T-cell (primary cell): Measurements from ENCODE around the gene UBE2I. TPM values are rescaled to one million over a fixed set of nuclear protein-coding genes. Genes with fewer than 3 reads are reported as not detected.

Experiments used
- ATAC-seq, 4 experiments: fragments of 200-7000 bp in 3 of 4; fragments of 150-1000 bp in 1 of 4; cut with Tn5 transposase; replicated peaks in 1 of 4; 1 replicate in 3 of 4; 2 replicates in 1 of 4; pipeline ENCODE4 v1.10.0; 2021; ENCODE audit warnings: moderate library complexity in 3 of 4, mild to moderate bottlenecking in 2 of 4, moderate number of reproducible peaks in 1 of 4
- CTCF ChIA-PET, 2 donors: fragments of 300-600 bp; sonication (Branson Sonifier 250); formaldehyde crosslinking; loops; one replicate each; lab custom pipeline; 2022; ENCODE audit warnings: antibody characterized with exemption in 2 of 2; lab: Charles Lee
- POLR2A ChIA-PET, 2 donors: fragments of 300-600 bp; sonication (Branson Sonifier 250); formaldehyde crosslinking; loops; one replicate each; lab custom pipeline; 2022; ENCODE audit warnings: antibody characterized with exemption in 2 of 2; lab: Charles Lee
- DNase-seq, 35 experiments: peaks; one replicate each; pipeline versions ENCODE4 v3.0.0 to v3.0.0-alpha.2; 2013 to 2023
- H3K27ac ChIP-seq: one replicate; pipeline ENCODE4 v1.5.1; 2013; ENCODE audit warnings: low read length
- H3K27me3 ChIP-seq, 2 experiments: replicated peaks in 1 of 2; 1 replicate in 1 of 2; 2 replicates in 1 of 2; pipeline versions ENCODE4 v1.6.1 to v1.7.0; 2013; ENCODE audit warnings: low read length in 1 of 2, mixed read lengths in 1 of 2; ENCODE audit not compliant: control insufficient read depth in 2 of 2, insufficient read depth in 2 of 2; ENCODE audit errors: extremely low read depth in 1 of 2
- H3K36me3 ChIP-seq, 2 donors: 1 replicate in 1 of 2; 2 replicates in 1 of 2; pipeline versions ENCODE4 v1.6.1 to v1.7.0; 2013; ENCODE audit warnings: low read length in 1 of 2; ENCODE audit not compliant: control insufficient read depth in 2 of 2, insufficient read depth in 1 of 2; ENCODE audit errors: extremely low read depth in 1 of 2
- H3K4me1 ChIP-seq, 2 experiments: 1 replicate in 1 of 2; 2 replicates in 1 of 2; pipeline versions ENCODE4 v1.6.1 to v1.7.0; 2013; ENCODE audit warnings: low read length in 2 of 2, mixed read lengths in 1 of 2; ENCODE audit not compliant: insufficient read depth in 2 of 2, control insufficient read depth in 1 of 2; ENCODE audit errors: extremely low read depth in 1 of 2
- H3K4me3 ChIP-seq, 2 donors: 1 replicate in 1 of 2; 2 replicates in 1 of 2; pipeline versions ENCODE4 v1.5.1 to v1.7.0; 2013; ENCODE audit warnings: mild to moderate bottlenecking in 2 of 2, low read length in 1 of 2, moderate library complexity in 1 of 2; ENCODE audit not compliant: control insufficient read depth in 1 of 2; ENCODE audit errors: extremely low read depth in 1 of 2
- H3K9me3 ChIP-seq: 2 replicates; pipeline ENCODE4 v1.7.0; 2013
- H3K27ac Mint-ChIP-seq, 2 donors: one replicate each; pipeline ENCODE4 v1.8.0; 2020 to 2021; ENCODE audit warnings: mild to moderate bottlenecking in 2 of 2, mixed read lengths in 2 of 2
- H3K27me3 Mint-ChIP-seq, 2 donors: one replicate each; pipeline ENCODE4 v1.8.0; 2021 to 2022; ENCODE audit warnings: mixed read lengths in 2 of 2
- H3K36me3 Mint-ChIP-seq: one replicate; pipeline ENCODE4 v1.8.0; 2021; ENCODE audit warnings: mixed read lengths
- H3K4me1 Mint-ChIP-seq, 3 donors: one replicate each; pipeline ENCODE4 v1.8.0; 2020 to 2022; ENCODE audit warnings: mixed read lengths in 3 of 3, mild to moderate bottlenecking in 1 of 3
- H3K4me3 Mint-ChIP-seq, 3 donors: one replicate each; pipeline ENCODE4 v1.8.0; 2020 to 2022; ENCODE audit warnings: mild to moderate bottlenecking in 3 of 3, mixed read lengths in 3 of 3, moderate library complexity in 3 of 3
- H3K9me3 Mint-ChIP-seq, 3 donors: one replicate each; pipeline ENCODE4 v1.8.0; 2020 to 2022; ENCODE audit warnings: mixed read lengths in 3 of 3
- WGBS: methylation state at CpG from one replicate; pipeline ENCODE4 v1.1.5; 2013; ENCODE audit warnings: missing lambda C conversion rate; ENCODE audit not compliant: insufficient coverage; 5-methylcytosine and 5-hydroxymethylcytosine counted together
- total RNA-seq, 35 experiments: library from RNA in 6 of 35; stranded (reverse) in 6 of 35; fragments of 120-200 nt in 1 of 35; gene quantifications; one replicate each; pipeline versions ENCODE4 v1.2.1 to v1.2.4 and lab custom pipeline; 2013 to 2026

UBE2I gene
- total RNA-seq, 5 donors from 2014 or later (not counting 1 experiment from before 2014, with no cell fraction given): 173 to 247 (median 190) TPM

GRCh38 chr16:1355591-1355990 is 46.2 kb downstream of the UBE2I start:
- CTCF ChIA-PET: no interaction called here
- POLR2A ChIA-PET: no interaction called here
- Histone ChIP-seq H3K4me3 (no peak overlapping the region), H3K27ac (no peak overlapping the region), H3K27me3 (no peaks in the 10 kb centered on the region), H3K4me1 (peaks cover 11 to 34% of the 10 kb centered on the region in 2 experiments), H3K9me3 (no peaks in the 10 kb centered on the region), H3K36me3 (peaks cover 0 to 3% of the 10 kb centered on the region in 2 donors)
- ATAC-seq: no peak
- H3K9me3 Mint-ChIP-seq: no peaks in the 10 kb centered on the region
- peaks cover 0 to 1% of the 10 kb centered on the region in 2 donors for H3K27me3 Mint-ChIP-seq
- H3K4me3 Mint-ChIP-seq: no peak overlapping the region
- no peaks in the 10 kb centered on the region for H3K36me3 Mint-ChIP-seq
- peaks cover 28 to 39% (median 31%) of the 10 kb centered on the region in 3 donors for H3K4me1 Mint-ChIP-seq
- H3K27ac Mint-ChIP-seq: no peak overlapping the region
- WGBS: 95% methylated on average over 15 of the region's 15 CpGs
- DNase-seq: no peak

- H3K27me3 Mint-ChIP-seq: peaks cover 0 to 1% of the 10 kb centered on the region in 2 donors
- no peak overlapping the region for H3K27ac Mint-ChIP-seq
- H3K9me3 Mint-ChIP-seq: no peaks in the 10 kb centered on the region
- DNase-seq (no peak), ATAC-seq (no peak)
- H3K4me3 ChIP-seq: no peak overlapping the region
- CTCF ChIA-PET: no interaction called here
- H3K4me1 ChIP-seq: peaks cover 6 to 27% of the 10 kb centered on the region in 2 experiments
- H3K36me3 Mint-ChIP-seq: no peaks in the 10 kb centered on the region
- no peaks in the 10 kb centered on the region for H3K27me3 ChIP-seq
- H3K27ac ChIP-seq: no peak overlapping the region
- H3K4me3 Mint-ChIP-seq: no peak overlapping the region
- H3K36me3 ChIP-seq: peaks cover 0 to 6% of the 10 kb centered on the region in 2 donors
- peaks cover 28 to 33% (median 29%) of the 10 kb centered on the region in 3 donors for H3K4me1 Mint-ChIP-seq
- POLR2A ChIA-PET: no interaction called here
- no peaks in the 10 kb centered on the region for H3K9me3 ChIP-seq
- 89% methylated on average over 21 of the region's 33 CpGs for WGBS
Observed at GRCh38 chr16:1356061-1356900, 46.8 kb downstream of the UBE2I start.

GRCh38 chr16:1357906-1358566 is 48.6 kb downstream of the UBE2I start:
- DNase-seq (no peak), ATAC-seq (peak in 1 of 4 experiments; percentile 14)
- Histone ChIP-seq H3K36me3 (peaks cover 3 to 24% of the 10 kb centered on the region in 2 donors), H3K27me3 (no peaks in the 10 kb centered on the region), H3K9me3 (no peaks in the 10 kb centered on the region), H3K4me3 (no peak overlapping the region), H3K4me1 (peaks cover 0 to 17% of the 10 kb centered on the region in 2 experiments), H3K27ac (no peak overlapping the region)
- no peaks in the 10 kb centered on the region for H3K27me3 Mint-ChIP-seq
- peaks cover 19 to 24% (median 20%) of the 10 kb centered on the region in 3 donors for H3K4me1 Mint-ChIP-seq
- no peak overlapping the region for H3K27ac Mint-ChIP-seq
- no peaks in the 10 kb centered on the region for H3K36me3 Mint-ChIP-seq
- 79% methylated on average over 10 of the region's 19 CpGs for WGBS
- POLR2A ChIA-PET: no interaction called here
- H3K9me3 Mint-ChIP-seq: no peaks in the 10 kb centered on the region
- CTCF ChIA-PET: no interaction called here
- no peak overlapping the region for H3K4me3 Mint-ChIP-seq

- peaks cover 2% of the 10 kb centered on the region for H3K36me3 Mint-ChIP-seq
Observed at GRCh38 chr16:1361685-1362360, 52.4 kb downstream of the UBE2I start.

DNA sequence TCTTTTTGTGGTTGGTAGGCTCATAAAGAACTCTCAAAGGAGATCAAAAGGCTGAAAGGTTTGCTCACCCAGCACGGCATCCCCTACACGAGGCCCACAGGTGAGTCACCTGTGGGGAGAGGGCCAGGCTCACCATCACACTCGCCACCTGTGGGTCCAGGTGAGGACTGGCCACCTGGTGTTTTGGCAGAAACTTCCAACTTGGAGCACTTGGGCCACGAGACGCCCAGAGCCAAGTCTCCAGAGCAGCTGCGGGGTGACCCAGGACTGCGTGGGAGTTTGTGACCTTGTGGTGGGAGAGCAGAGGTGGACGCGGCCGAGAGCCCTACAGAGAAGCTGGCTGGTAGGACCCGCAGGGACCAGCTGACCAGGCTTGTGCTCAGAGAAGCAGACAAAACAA is 53.4 kb downstream of the UBE2I start:
- H3K27me3 Mint-ChIP-seq: no peaks in the 10 kb centered on the region
- peaks cover 2% of the 10 kb centered on the region for H3K36me3 Mint-ChIP-seq
- Histone ChIP-seq H3K9me3 (no peaks in the 10 kb centered on the region), H3K4me3 (no peak overlapping the region), H3K27ac (no peak overlapping the region), H3K4me1 (peaks cover 0 to 4% of the 10 kb centered on the region in 2 experiments), H3K27me3 (no peaks in the 10 kb centered on the region), H3K36me3 (peaks cover 14 to 49% of the 10 kb centered on the region in 2 donors)
- ATAC-seq: no peak
- H3K27ac Mint-ChIP-seq: no peak overlapping the region
- no peaks in the 10 kb centered on the region for H3K9me3 Mint-ChIP-seq
- H3K4me1 Mint-ChIP-seq: peaks cover 0 to 9% (median 5%) of the 10 kb centered on the region in 3 donors
- CTCF ChIA-PET: interaction anchor here in 1 of 2 donors (0.9 kb wide), 1 partner anchor 18 kb away, joined by 3 read pairs; no protein-coding TSS in a partner anchor
- no peak overlapping the region for H3K4me3 Mint-ChIP-seq
- POLR2A ChIA-PET: no interaction called here
- no peak for DNase-seq
- 85% methylated on average over 10 of the region's 11 CpGs for WGBS

More at GRCh38 chr16:1361685-1362360, 52.4 kb downstream of the UBE2I start:
- peaks cover 0 to 4% of the 10 kb centered on the region in 2 experiments for H3K4me1 ChIP-seq
- DNase-seq (no peak), ATAC-seq (no peak)
- no peak overlapping the region for H3K27ac ChIP-seq
- ChIA-PET CTCF (no interaction called here), POLR2A (no interaction called here)
- Mint-ChIP-seq H3K27ac (no peak overlapping the region), H3K27me3 (no peaks in the 10 kb centered on the region), H3K9me3 (no peaks in the 10 kb centered on the region), H3K4me3 (no peak overlapping the region), H3K4me1 (peaks cover 0 to 9% (median 5%) of the 10 kb centered on the region in 3 donors)
- no peak overlapping the region for H3K4me3 ChIP-seq
- peaks cover 14 to 42% of the 10 kb centered on the region in 2 donors for H3K36me3 ChIP-seq
- H3K27me3 ChIP-seq: no peaks in the 10 kb centered on the region
- no peaks in the 10 kb centered on the region for H3K9me3 ChIP-seq
- WGBS: 96% methylated on average over 38 of the region's 43 CpGs

DNA sequence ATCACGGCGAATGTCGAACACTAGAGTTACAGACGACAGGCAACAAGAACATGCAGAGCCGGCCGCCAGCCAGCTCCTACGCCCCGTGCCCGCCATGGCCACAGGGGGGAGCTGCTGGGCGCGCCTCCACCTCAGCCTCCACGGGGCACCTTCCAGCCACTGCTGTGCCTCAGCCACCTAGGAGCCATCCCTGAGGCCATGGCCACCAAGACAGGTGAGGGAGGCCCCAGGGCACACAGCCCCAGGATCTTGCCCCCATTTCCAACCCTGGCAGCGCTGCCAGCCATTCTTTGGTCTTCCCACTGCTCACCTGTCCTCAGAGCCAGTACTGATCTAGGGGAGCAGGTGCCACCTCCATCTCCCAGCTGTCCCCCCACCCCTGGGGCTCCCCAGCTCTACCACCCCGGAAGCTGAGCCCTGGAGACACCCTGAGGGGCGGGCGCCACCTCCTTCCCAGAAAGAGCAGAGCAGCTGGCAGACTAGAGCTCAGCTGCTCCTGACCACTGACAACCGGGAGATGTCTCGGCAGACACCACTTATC is 54.1 kb downstream of the UBE2I start:
- DNase-seq (peak in 34 of 35 experiments; percentile 34 to 78 (median 61)), ATAC-seq (peak; percentile 88 to 93 (median 90))
- Histone ChIP-seq H3K36me3 (peaks cover 14 to 52% of the 10 kb centered on the region in 2 donors), H3K4me1 (peaks cover 0 to 4% of the 10 kb centered on the region in 2 experiments), H3K27me3 (no peaks in the 10 kb centered on the region), H3K9me3 (no peaks in the 10 kb centered on the region), H3K4me3 (no peak overlapping the region), H3K27ac (no peak overlapping the region)
- H3K27me3 Mint-ChIP-seq: no peaks in the 10 kb centered on the region
- no peaks in the 10 kb centered on the region for H3K9me3 Mint-ChIP-seq
- no peak overlapping the region for H3K4me3 Mint-ChIP-seq
- peaks cover 2% of the 10 kb centered on the region for H3K36me3 Mint-ChIP-seq
- H3K27ac Mint-ChIP-seq: peak overlapping the region in 1 of 2 donors; percentile 58
- ChIA-PET CTCF (interaction anchor here (0.5 to 0.9 kb wide), 3 partner anchors 17 to 77 kb away, joined by 3 to 8 read pairs (median 4); no protein-coding TSS in a partner anchor), POLR2A (no interaction called here)
- 40% methylated on average over 15 of the region's 18 CpGs for WGBS
- H3K4me1 Mint-ChIP-seq: peaks cover 0 to 5% (median 2%) of the 10 kb centered on the region in 3 donors
